A549 (cell line): ENCODE results near the gene SORD.
"Not testable (repeated sequence)": the region's sequence is repeated elsewhere in the genome, so short reads cannot be mapped to it uniquely, and the experiment has no call there.

Source experiments
- CTCF ChIP-seq: fragments of >200 bp; sonication (Bioruptor Twin); formaldehyde crosslinking; IDR thresholded peaks from 3 replicates; pipeline ENCODE4 v1.5.1; 2016
- HMGXB4 ChIP-seq: fragments of 250-450 bp; sonication (Bioruptor Pico); IDR thresholded peaks from 2 replicates; pipeline ENCODE4 v1.5.0; 2021; ENCODE audit warnings: mild to moderate bottlenecking, moderate library complexity, borderline replicate concordance
- RCOR1 ChIP-seq: fragments of 150-350 bp; IDR thresholded peaks from 2 replicates; pipeline ENCODE4 v1.6.1; 2014; ENCODE audit warnings: antibody characterized with exemption, low read length, low read depth
- REST ChIP-seq: fragments of 200-600 bp; sonication (generic); IDR thresholded peaks from 2 replicates; pipeline ENCODE4 v1.6.1; 2016; ENCODE audit warnings: antibody characterized with exemption, mild to moderate bottlenecking, moderate library complexity
- SMC3 ChIP-seq: fragments of >200 bp; sonication (Bioruptor Twin); formaldehyde crosslinking; IDR thresholded peaks from 3 replicates; pipeline ENCODE4 v1.6.1; 2018; ENCODE audit warnings: inconsistent platforms

GRCh38 chr15:45080593-45080992 is 57.6 kb downstream of the SORD start:
- TF ChIP-seq SMC3; REST; CTCF; RCOR1; HMGXB4 (CRISPR knock-in tag): not testable (repeated sequence)
